Omental fat pad (tissue), 4 donors: ENCODE measurements around the gene PXDN. TPM values are rescaled to one million over a fixed set of nuclear protein-coding genes. Genes with fewer than 3 reads are reported as not detected.

Experiments used
- ATAC-seq: fragments of 150-250 bp; one replicate; pipeline ENCODE4 v1.9.1; 2016; ENCODE audit warnings: mild to moderate bottlenecking, moderate library complexity; ENCODE audit not compliant: low FRiP score
- DNase-seq: peaks from one replicate; pipeline ENCODE4 v3.0.0-alpha.2; 2019; ENCODE audit warnings: low spot score
- total RNA-seq, 4 donors: library from RNA; depleted of rRNA; stranded (reverse); fragments of >200 nt; gene quantifications; one replicate each; pipeline ENCODE4 v1.1.0, GENCODE V29; 2016
- TF ChIP-seq, protein P1 (sequence below), 3 donors: fragments of 450-650 bp; IDR thresholded peaks; one replicate each; pipeline ENCODE4 v1.5.1; 2016 to 2017; ENCODE audit warnings: antibody characterized with exemption in 3 of 3, mild to moderate bottlenecking in 3 of 3, moderate library complexity in 2 of 3

The PXDN gene
- total RNA-seq, 4 donors from 2014 or later = 81.2 to 228 (median 112) TPM

GRCh38 chr2:1598800-1599199 is 145.5 kb downstream of the PXDN start:
- TF ChIP-seq, protein P1, sequence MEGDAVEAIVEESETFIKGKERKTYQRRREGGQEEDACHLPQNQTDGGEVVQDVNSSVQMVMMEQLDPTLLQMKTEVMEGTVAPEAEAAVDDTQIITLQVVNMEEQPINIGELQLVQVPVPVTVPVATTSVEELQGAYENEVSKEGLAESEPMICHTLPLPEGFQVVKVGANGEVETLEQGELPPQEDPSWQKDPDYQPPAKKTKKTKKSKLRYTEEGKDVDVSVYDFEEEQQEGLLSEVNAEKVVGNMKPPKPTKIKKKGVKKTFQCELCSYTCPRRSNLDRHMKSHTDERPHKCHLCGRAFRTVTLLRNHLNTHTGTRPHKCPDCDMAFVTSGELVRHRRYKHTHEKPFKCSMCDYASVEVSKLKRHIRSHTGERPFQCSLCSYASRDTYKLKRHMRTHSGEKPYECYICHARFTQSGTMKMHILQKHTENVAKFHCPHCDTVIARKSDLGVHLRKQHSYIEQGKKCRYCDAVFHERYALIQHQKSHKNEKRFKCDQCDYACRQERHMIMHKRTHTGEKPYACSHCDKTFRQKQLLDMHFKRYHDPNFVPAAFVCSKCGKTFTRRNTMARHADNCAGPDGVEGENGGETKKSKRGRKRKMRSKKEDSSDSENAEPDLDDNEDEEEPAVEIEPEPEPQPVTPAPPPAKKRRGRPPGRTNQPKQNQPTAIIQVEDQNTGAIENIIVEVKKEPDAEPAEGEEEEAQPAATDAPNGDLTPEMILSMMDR (IDR thresholded peaks at IDR 0.05) = no peak
- ATAC-seq (no peak), DNase-seq (no peak)

DNA sequence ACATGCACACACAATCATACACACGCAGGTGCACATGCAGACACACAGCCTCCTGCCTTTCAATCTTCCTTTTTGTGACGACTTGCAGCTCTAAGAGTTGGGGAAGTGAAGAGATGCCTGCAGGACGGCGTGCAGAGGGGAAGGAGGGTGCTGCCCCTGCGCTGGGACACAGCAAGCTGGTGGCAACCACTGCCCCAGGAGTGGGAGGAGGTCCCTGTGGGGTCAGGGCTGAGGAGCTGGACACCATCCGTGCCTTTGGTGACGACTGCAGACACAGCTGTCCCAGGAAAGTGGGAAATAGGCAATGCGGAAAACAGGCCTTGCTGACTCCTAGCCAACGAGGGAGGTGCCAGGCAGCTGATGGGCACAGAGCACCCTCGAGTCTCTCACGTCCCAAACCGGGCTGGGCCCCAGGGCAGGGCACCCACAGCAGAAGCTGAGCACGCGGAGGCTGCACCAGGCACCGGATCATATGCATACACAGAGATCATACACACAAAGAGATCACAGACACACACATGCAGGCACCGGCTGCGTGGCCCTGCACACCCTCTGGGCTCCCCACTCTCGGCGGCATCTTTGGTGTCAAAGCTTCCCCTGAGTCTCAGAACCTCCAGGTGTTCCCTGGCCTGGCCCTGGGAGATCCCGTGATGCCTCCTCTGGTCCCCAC is 146.1 kb downstream of the PXDN start:
- TF ChIP-seq, protein P1 (IDR thresholded peaks at IDR 0.05) = no peak
- DNase-seq (no peak), ATAC-seq (no peak)

DNA sequence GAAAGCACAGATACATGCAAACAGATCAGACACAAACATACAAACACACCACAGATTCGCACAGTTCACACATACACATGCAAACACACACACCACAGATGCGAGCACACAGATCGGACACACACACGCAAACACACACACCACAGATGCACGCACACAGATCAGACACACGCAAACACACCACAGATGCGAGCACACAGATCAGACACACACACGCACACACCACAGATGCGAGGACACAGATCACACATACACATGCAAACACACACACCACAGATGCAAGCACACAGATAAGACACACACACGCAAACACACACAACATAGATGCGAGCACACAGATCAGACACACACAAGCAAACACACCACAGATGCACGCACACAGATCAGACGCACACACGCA is 149.0 kb downstream of the PXDN start:
- TF ChIP-seq, protein P1 (IDR thresholded peaks at IDR 0.05) = no peak
- DNase-seq (no peak), ATAC-seq (no peak)

GRCh38 chr2:1594373-1595171 is 149.7 kb downstream of the PXDN start:
- TF ChIP-seq, protein P1 (IDR thresholded peaks at IDR 0.05) = no peak
- ATAC-seq (no peak), DNase-seq (no peak)

DNA sequence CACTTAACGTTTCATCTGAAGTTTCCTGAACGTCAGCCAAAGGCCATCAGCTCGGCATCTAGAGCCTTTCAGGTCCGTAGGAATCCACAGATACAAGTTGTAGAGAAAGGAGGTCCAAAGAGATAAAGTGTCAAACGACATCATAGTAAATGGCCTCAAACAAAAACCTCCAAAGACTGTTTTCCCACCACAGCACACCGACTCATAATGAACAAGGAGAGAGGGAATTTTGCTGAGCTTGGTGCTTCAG is 150.3 kb downstream of the PXDN start:
- TF ChIP-seq, protein P1 (IDR thresholded peaks at IDR 0.05) = no peak
- DNase-seq = no peak
- no peak for ATAC-seq

- no peak for DNase-seq
- no peak for ATAC-seq
- TF ChIP-seq, protein P1 (IDR thresholded peaks at IDR 0.05) = no peak
These were observed 150.8 kb downstream of the PXDN start for GRCh38 chr2:1593371-1594122.
